Hepatocyte (in vitro differentiated cells): ENCODE results near the gene DLG3. TPM values are rescaled to one million over a fixed set of nuclear protein-coding genes. Genes with fewer than 3 reads are reported as not detected.
"Not testable (repeated sequence)": the region's sequence is repeated elsewhere in the genome, so short reads cannot be mapped to it uniquely, and the experiment has no call there.

Source experiments
- DNase-seq: peaks from one replicate; pipeline ENCODE4 v3.0.0-alpha.2; 2016; ENCODE audit warnings: low spot score
- H2AFZ ChIP-seq: fragments of 200-600 bp; sonication (generic); 2 replicates; pipeline ENCODE4 v1.6.0; 2016; ENCODE audit warnings: antibody characterized with exemption, mild to moderate bottlenecking
- H3K27ac ChIP-seq: fragments of 200-600 bp; sonication (generic); 2 replicates; pipeline ENCODE4 v1.5.1; 2016; ENCODE audit warnings: mild to moderate bottlenecking
- H3K27me3 ChIP-seq: fragments of 200-600 bp; sonication (generic); 2 replicates; pipeline ENCODE4 v1.6.1; 2016
- H3K36me3 ChIP-seq: fragments of 200-600 bp; sonication (generic); replicated peaks from 2 replicates; pipeline ENCODE4 v1.5.1; 2016; ENCODE audit warnings: low read depth; ENCODE audit not compliant: insufficient read depth
- H3K4me1 ChIP-seq: fragments of 200-600 bp; sonication (generic); 2 replicates; pipeline ENCODE4 v1.5.1; 2016; ENCODE audit warnings: mild to moderate bottlenecking, moderate library complexity; ENCODE audit not compliant: insufficient read depth
- H3K4me2 ChIP-seq: fragments of 200-600 bp; sonication (generic); 2 replicates; pipeline ENCODE4 v1.6.0; 2016
- H3K4me3 ChIP-seq: fragments of 200-600 bp; sonication (generic); 2 replicates; pipeline ENCODE4 v1.5.1; 2016; ENCODE audit warnings: mild to moderate bottlenecking
- H3K79me2 ChIP-seq: fragments of 200-600 bp; sonication (generic); 2 replicates; pipeline ENCODE4 v1.6.0; 2017; ENCODE audit warnings: mild to moderate bottlenecking
- H3K9me2 ChIP-seq: fragments of 200-600 bp; sonication (generic); replicated peaks from 2 replicates; pipeline ENCODE4 v1.6.0; 2017; ENCODE audit warnings: mild to moderate bottlenecking; ENCODE audit not compliant: insufficient read depth
- H3K9me3 ChIP-seq: fragments of 200-600 bp; sonication (generic); 2 replicates; pipeline ENCODE4 v1.5.1; 2016; ENCODE audit warnings: low read depth, mild to moderate bottlenecking
- H4K20me1 ChIP-seq: fragments of 200-600 bp; sonication (generic); 2 replicates; pipeline ENCODE4 v1.6.0; 2016; ENCODE audit warnings: mild to moderate bottlenecking; ENCODE audit not compliant: insufficient read depth, poor library complexity, severe bottlenecking
- CTCF ChIP-seq: fragments of 200-600 bp; sonication (generic); IDR thresholded peaks from 2 replicates; pipeline ENCODE4 v1.5.1; 2016; ENCODE audit warnings: antibody characterized with exemption, mild to moderate bottlenecking; ENCODE audit not compliant: poor library complexity
- EZH2 ChIP-seq: fragments of 200-600 bp; sonication (generic); IDR thresholded peaks from 2 replicates; pipeline ENCODE4 v1.6.1; 2016; ENCODE audit warnings: antibody characterized with exemption, mild to moderate bottlenecking, borderline replicate concordance
- EZH2phosphoT487 ChIP-seq: fragments of 200-600 bp; sonication (generic); IDR thresholded peaks from one replicate; pipeline ENCODE4 v1.6.1; 2018; ENCODE audit warnings: antibody characterized with exemption, mild to moderate bottlenecking, low read depth, moderate library complexity; ENCODE audit not compliant: unreplicated experiment, severe bottlenecking
- WGBS: methylation state at CpG from one replicate; pipeline ENCODE4 v1.1.6; 2016; ENCODE audit warnings: low lambda C conversion rate; ENCODE audit errors: missing lambda C conversion rate; 5-methylcytosine and 5-hydroxymethylcytosine counted together
- polyA plus RNA-seq: library from polyadenylated mRNA; unstranded; fragments of >200 nt; fragmentation: Nextera tagmentation; extraction: Ambion mirVana; gene quantifications from 2 replicates; pipeline ENCODE4 v1.2.1, GENCODE V29; 2016
- total RNA-seq: library from RNA; depleted of rRNA; stranded (reverse); fragments of >200 nt; gene quantifications from 2 replicates; pipeline ENCODE4 v1.2.3, GENCODE V29; 2014

The DLG3 gene
- total RNA-seq (17.7 and 28.5 TPM in 2 replicates), polyA plus RNA-seq (9.6 and 13.5 TPM in 2 replicates)

GRCh38 chrX:70444326-70444945 lies at the start of gene DLG3:
Gene DLG3, plus strand, starts transcription at chrX:70444835. Its CDS starts 367 bp downstream, at chrX:70445202.
- H4K20me1 ChIP-seq, result no peaks in the 10 kb centered on the region
- no peaks in the 10 kb centered on the region for H3K79me2 ChIP-seq
- H3K4me2 ChIP-seq, result peak within 1 kb of the TSS; percentile 54
- H2AFZ ChIP-seq, result no peak within 1 kb of the TSS
- H3K27ac ChIP-seq, result no peak within 1 kb of the TSS
- no peaks in the 10 kb centered on the region for H3K9me2 ChIP-seq
- 38% methylated on average over 19 of the region's 21 CpGs for WGBS
- no peak within 1 kb of the TSS for H3K4me3 ChIP-seq
- no peak for TF ChIP-seq EZH2phosphoT487
- TF ChIP-seq CTCF, result no peak
- no peak for TF ChIP-seq EZH2
- peak; percentile 37 for DNase-seq
- H3K36me3 ChIP-seq, result no peaks in the 10 kb centered on the region
- H3K9me3 ChIP-seq, result no peaks in the 10 kb centered on the region
- H3K27me3 ChIP-seq, result peaks cover 18% of the 10 kb centered on the region
- no peaks in the 10 kb centered on the region for H3K4me1 ChIP-seq

- H3K4me1 ChIP-seq, result no peaks in the 10 kb centered on the region
- H3K36me3 ChIP-seq, result no peaks in the 10 kb centered on the region
- DNase-seq, result no peak
- no peak overlapping the region for H3K4me3 ChIP-seq
- H3K27me3 ChIP-seq, result no peaks in the 10 kb centered on the region
- H3K79me2 ChIP-seq, result no peaks in the 10 kb centered on the region
- H3K9me2 ChIP-seq, result no peaks in the 10 kb centered on the region
- no peak overlapping the region for H3K27ac ChIP-seq
- no peaks in the 10 kb centered on the region for H4K20me1 ChIP-seq
- WGBS, result 81% methylated on average over 4 of the region's 4 CpGs
- no peak overlapping the region for H3K4me2 ChIP-seq
- no peak overlapping the region for H2AFZ ChIP-seq
- TF ChIP-seq EZH2phosphoT487, result no peak
- no peak for TF ChIP-seq CTCF
- no peak for TF ChIP-seq EZH2
- no peaks in the 10 kb centered on the region for H3K9me3 ChIP-seq
Observed at GRCh38 chrX:70398899-70399298, 45.7 kb upstream of the DLG3 start.

GRCh38 chrX:70400181-70400580 lies 44.5 kb upstream of the DLG3 start:
- H3K27me3 ChIP-seq, DNase-seq, H3K4me1 ChIP-seq, H3K4me3 ChIP-seq, H3K4me2 ChIP-seq, H3K9me3 ChIP-seq, H2AFZ ChIP-seq, H4K20me1 ChIP-seq, H3K27ac ChIP-seq, H3K79me2 ChIP-seq, H3K9me2 ChIP-seq, H3K36me3 ChIP-seq: not testable (repeated sequence)
- WGBS, result 100% methylated on average over 1 of the region's 3 CpGs

- TF ChIP-seq EZH2 (no peak), EZH2phosphoT487 (no peak), CTCF (no peak)
- Histone ChIP-seq H2AFZ (no peak overlapping the region), H3K36me3 (no peaks in the 10 kb centered on the region), H3K79me2 (no peaks in the 10 kb centered on the region), H3K9me2 (no peaks in the 10 kb centered on the region), H3K4me2 (no peak overlapping the region), H3K9me3 (no peaks in the 10 kb centered on the region), H3K4me1 (no peaks in the 10 kb centered on the region), H4K20me1 (no peaks in the 10 kb centered on the region), H3K27ac (no peak overlapping the region), H3K4me3 (no peak overlapping the region), H3K27me3 (no peaks in the 10 kb centered on the region)
- WGBS, result 76% methylated on average over 2 of the region's 2 CpGs
- DNase-seq, result no peak
Observed at GRCh38 chrX:70402721-70403120, 41.9 kb upstream of the DLG3 start.
